Measurements from ENCODE around the gene TEX35. TPM values are rescaled to one million over a fixed set of nuclear protein-coding genes. Genes with fewer than 3 reads are reported as not detected.

TEX35 gene
- total RNA-seq, 2 donors from 2014 or later, result not detected

DNA sequence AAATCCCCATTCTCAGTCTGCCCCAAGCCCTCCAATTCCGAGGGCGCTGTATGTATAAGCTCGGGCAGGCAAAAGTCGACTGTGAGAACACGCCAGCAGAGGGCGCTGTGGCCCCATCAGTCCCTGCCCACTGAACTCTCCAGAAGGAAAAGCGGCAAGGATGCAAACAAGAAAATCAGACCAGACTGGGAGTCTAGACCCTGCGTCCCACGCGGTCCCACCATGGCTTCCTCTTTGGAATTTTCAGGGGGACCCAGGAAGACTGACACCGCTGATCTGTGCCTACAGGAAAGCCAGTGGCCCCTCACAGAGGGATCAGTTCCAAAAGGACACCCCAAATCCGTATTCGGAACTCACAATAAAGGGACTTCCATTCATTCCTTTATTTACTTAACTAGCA lies 19.5 kb downstream of the TEX35 start:
- H3K27me3 Mint-ChIP-seq (ENCODE audit: low read depth), result no peaks in the 10 kb centered on the region
- no peaks in the 10 kb centered on the region for H3K36me3 Mint-ChIP-seq (ENCODE audit: insufficient read depth in 2 of 2)
- ATAC-seq (replicated peaks in 1 of 2) (peak; percentile 84 to 87), DNase-seq (peak; percentile 70 to 77)
- H3K4me1 Mint-ChIP-seq (ENCODE audit: low read depth), result no peaks in the 10 kb centered on the region
- H3K27ac Mint-ChIP-seq, result no peak overlapping the region
- no peak overlapping the region for H3K4me3 Mint-ChIP-seq
- no peaks in the 10 kb centered on the region for H3K9me3 Mint-ChIP-seq

DNA sequence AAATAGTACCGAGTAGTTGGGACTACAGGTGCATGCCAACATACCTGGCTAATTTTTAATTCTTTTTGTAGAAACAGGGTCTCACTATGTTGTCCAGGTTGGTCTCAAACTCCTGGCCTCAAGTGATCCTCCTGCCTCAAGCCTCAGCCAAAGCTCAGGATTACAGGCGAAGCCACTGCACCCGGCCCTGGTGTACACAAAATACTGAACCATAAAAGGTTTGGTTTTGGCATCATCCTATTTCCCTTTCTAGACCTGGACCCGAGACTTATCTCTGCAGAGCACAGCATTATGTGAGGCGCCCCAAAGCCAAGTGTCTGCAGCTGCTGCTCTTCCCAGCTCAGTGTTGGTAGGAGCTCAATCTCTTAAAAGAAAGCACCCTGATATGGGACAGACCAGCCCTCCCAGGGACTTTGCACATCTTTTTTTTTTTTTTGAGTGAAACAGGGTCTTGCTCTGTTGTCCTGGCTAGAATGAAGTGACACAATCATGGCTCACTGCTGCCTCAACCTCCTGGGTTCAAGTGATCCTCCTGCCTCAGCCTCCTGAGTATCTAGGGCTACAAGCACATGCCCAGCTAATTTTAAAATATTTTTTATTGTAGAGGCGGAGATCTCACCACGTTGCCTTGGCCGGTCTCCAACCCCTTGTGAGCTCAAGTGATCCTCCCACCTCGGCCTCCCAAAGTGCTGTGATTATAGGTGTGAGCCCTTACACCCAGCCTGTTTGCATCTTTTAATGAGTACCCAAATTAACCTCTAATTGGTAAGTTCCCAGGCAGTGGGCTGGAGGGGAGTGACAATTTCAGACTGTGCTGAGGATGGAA lies 20.4 kb downstream of the TEX35 start:
- ATAC-seq (replicated peaks in 1 of 2) (no peak), DNase-seq (no peak)
- Mint-ChIP-seq H3K27me3 (ENCODE audit: low read depth) (no peaks in the 10 kb centered on the region), H3K4me3 (no peak overlapping the region), H3K9me3 (no peaks in the 10 kb centered on the region), H3K36me3 (ENCODE audit: insufficient read depth in 2 of 2) (no peaks in the 10 kb centered on the region), H3K4me1 (ENCODE audit: low read depth) (no peaks in the 10 kb centered on the region), H3K27ac (no peak overlapping the region)

DNA sequence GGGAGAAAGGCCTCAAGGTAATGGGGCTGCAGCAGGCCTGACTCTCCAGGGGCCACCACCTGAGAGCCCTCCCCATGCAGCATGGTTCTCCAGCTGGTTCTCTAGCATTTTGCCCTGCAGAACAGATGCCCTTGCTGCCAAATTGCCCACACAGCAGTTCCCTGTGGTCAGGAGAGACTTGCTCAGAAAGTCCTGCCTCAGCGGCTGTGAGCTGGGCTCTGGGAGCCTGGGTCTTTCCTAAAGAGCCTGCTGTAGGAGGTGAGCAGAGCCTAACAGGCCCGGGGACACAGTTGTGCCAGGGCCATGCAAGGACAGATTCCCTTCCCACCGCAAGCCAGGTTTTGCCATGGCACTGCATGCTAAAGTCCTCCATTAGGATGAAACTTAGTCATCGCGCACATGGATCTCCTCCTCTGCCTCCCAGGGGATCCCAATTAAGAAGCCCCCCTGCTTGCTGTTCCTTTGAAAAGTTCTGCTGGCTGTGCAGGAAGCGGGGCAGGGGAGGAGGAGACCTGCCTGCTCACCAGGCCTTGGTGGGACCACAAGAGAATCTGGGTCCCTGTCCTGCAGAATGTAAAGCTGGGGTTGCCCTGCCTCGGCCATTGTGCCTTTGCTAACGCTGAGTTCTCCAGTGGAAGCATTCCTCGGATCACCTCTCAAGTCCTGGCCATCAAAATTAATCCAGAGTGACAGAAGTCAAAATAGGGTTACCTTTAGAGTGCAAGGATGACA lies 21.4 kb downstream of the TEX35 start:
- Mint-ChIP-seq H3K36me3 (ENCODE audit: insufficient read depth in 2 of 2) (no peaks in the 10 kb centered on the region), H3K27me3 (ENCODE audit: low read depth) (no peaks in the 10 kb centered on the region), H3K27ac (no peak overlapping the region), H3K4me3 (no peak overlapping the region), H3K9me3 (no peaks in the 10 kb centered on the region), H3K4me1 (ENCODE audit: low read depth) (no peaks in the 10 kb centered on the region)
- DNase-seq (no peak), ATAC-seq (replicated peaks in 1 of 2) (no peak)

DNA sequence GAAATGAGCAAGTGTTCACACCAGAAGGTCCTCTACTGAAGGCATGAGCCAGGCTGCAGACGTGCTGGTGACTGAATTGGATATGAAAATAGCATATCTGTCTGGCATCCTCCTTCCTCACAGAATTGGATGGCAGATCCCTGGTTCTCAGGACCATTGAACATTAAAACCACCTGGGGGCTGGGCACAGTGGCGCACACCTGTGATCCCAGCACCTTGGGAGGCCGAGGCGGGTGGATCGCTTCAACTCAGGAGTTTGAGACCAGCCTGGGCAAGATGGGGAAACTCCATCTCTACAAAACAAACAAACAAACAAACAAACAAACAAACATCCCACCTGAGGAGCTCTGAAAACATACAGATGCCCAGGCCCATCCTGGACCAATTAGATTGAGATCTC lies 23.4 kb downstream of the TEX35 start:
- no peaks in the 10 kb centered on the region for H3K9me3 Mint-ChIP-seq
- DNase-seq (no peak), ATAC-seq (replicated peaks in 1 of 2) (no peak)
- H3K4me1 Mint-ChIP-seq (ENCODE audit: low read depth), result no peaks in the 10 kb centered on the region
- H3K27me3 Mint-ChIP-seq (ENCODE audit: low read depth), result no peaks in the 10 kb centered on the region
- no peak overlapping the region for H3K27ac Mint-ChIP-seq
- no peaks in the 10 kb centered on the region for H3K36me3 Mint-ChIP-seq (ENCODE audit: insufficient read depth in 2 of 2)
- no peak overlapping the region for H3K4me3 Mint-ChIP-seq

DNA sequence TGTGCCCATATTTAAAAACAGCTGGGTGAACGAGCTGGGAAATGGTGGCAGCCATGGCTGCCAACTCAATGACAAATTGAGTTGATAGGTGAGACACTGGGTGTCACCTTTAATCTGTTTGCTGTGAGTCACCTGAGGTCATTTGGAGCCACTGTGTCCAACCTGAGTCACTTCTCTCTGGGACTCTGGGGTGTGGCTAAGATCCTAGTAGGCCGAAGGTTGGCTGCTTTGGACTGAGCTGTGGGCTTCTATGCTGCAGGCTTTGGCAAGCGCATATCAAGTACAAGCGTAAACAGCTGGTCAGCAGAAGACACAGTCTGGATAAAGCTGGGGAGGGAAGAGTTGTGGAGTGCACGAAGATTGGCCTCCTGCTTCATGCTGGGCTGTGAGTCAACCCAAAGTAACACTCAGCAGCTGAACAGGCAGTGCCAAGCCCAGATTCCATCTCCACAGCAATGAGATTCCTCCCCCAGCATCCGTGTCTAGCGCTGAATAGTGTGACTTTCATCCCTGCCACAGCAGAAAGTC lies 24.0 kb downstream of the TEX35 start:
- Mint-ChIP-seq H3K4me1 (ENCODE audit: low read depth) (no peaks in the 10 kb centered on the region), H3K36me3 (ENCODE audit: insufficient read depth in 2 of 2) (no peaks in the 10 kb centered on the region), H3K9me3 (no peaks in the 10 kb centered on the region), H3K27me3 (ENCODE audit: low read depth) (no peaks in the 10 kb centered on the region), H3K27ac (no peak overlapping the region), H3K4me3 (no peak overlapping the region)
- ATAC-seq (replicated peaks in 1 of 2) (peak in 1 of 2 donors; percentile 29), DNase-seq (no peak)

DNA sequence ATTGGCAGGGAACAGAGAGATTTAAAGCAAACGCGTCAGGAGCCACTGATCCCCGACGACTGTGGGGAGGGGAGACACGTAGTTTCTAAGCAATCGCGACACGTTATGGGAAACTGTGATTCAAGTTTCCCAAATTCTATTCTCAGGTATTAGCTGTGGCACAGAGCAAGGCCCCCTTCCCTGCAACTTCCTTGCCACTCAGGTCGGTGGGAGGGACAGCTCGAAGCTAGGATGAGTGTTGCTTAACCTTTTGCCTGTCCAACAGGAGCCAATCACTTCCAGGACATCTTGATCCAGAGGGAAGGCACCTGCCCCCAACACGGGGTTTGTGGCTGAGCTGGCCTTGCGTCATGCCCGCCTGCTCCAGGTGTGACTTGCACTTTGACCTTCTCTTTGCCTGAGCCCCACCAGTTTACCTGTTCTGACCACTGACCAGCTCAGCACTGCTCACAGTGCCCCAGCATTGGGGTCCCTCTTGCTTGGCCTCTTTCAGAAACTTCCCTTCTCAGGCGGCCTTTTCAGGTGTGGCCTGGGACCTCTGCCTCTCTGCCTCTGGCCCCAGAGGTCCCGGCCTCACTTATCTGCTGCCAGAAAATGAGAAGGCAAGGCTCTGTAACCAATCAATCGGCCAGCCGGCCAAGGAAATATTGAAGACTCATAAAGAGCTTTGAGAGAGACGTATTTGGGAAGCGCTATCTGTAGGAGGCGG lies 24.6 kb downstream of the TEX35 start:
- Mint-ChIP-seq H3K27me3 (ENCODE audit: low read depth) (no peaks in the 10 kb centered on the region), H3K4me3 (no peak overlapping the region), H3K36me3 (ENCODE audit: insufficient read depth in 2 of 2) (no peaks in the 10 kb centered on the region), H3K9me3 (no peaks in the 10 kb centered on the region), H3K4me1 (ENCODE audit: low read depth) (no peaks in the 10 kb centered on the region), H3K27ac (no peak overlapping the region)
- ATAC-seq (replicated peaks in 1 of 2) (no peak), DNase-seq (no peak)

DNA sequence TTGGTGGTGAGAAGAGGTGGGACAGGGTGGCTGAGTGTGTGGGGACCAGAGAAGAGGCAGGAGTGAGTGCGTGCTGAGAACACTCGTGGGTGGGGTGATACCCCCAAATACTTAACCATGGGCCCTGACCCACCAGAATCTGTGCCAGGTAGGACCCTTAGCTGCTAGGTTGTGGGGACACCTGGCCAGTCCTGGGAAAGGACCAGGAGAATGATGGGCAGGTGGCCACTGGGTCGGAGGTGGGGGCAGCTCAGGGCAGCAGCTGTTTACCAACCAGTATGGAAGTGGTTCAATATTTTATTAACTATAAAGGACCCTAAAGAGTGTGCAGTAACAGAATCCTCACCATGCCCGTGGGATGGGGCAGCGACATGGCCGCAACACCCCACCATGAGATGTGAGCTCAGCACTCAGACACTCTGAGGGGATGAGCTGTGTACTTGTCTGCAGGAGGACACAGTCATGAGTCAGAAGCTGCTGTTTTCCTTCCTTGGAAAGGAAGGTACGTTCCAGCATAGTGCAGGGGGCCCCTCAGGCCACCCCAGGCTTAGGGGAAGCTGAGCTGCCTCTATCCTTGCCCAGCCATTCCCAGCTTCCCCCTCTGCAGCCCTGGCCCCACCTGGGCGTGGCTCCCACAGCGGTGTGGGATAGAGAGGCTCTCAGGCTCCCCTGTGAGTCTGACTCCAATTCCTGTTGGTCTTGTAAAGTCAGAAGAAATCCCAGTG lies 25.4 kb downstream of the TEX35 start:
- Mint-ChIP-seq H3K36me3 (ENCODE audit: insufficient read depth in 2 of 2) (no peaks in the 10 kb centered on the region), H3K27me3 (ENCODE audit: low read depth) (no peaks in the 10 kb centered on the region), H3K4me3 (no peak overlapping the region), H3K4me1 (ENCODE audit: low read depth) (peaks cover 3% of the 10 kb centered on the region), H3K9me3 (no peaks in the 10 kb centered on the region), H3K27ac (no peak overlapping the region)
- no peak for ATAC-seq (replicated peaks in 1 of 2)
- no peak for DNase-seq

DNA sequence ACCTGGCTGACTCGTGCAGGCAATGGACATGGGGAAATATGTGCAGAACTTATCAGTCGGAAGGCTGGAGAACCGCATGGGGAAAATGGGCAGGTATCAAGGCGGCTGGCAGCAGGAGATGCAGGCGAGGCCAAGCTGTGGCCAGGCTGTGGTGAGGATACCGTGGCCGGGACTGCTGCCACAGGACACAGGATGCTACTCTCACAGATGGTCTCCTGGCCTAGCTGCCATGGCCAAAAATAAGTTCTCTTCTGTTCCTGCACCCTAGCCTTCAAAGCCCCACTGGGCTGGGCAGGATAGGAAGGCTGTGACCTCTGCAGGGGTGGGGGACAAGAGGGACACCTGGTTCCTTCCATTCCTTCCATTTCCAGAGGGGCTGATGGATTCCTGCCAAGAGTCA lies 26.4 kb downstream of the TEX35 start:
- no peaks in the 10 kb centered on the region for H3K36me3 Mint-ChIP-seq (ENCODE audit: insufficient read depth in 2 of 2)
- peaks cover 5% of the 10 kb centered on the region for H3K4me1 Mint-ChIP-seq (ENCODE audit: low read depth)
- ATAC-seq (replicated peaks in 1 of 2) (no peak), DNase-seq (no peak)
- no peak overlapping the region for H3K4me3 Mint-ChIP-seq
- H3K9me3 Mint-ChIP-seq, result no peaks in the 10 kb centered on the region
- H3K27ac Mint-ChIP-seq, result no peak overlapping the region
- no peaks in the 10 kb centered on the region for H3K27me3 Mint-ChIP-seq (ENCODE audit: low read depth)

DNA sequence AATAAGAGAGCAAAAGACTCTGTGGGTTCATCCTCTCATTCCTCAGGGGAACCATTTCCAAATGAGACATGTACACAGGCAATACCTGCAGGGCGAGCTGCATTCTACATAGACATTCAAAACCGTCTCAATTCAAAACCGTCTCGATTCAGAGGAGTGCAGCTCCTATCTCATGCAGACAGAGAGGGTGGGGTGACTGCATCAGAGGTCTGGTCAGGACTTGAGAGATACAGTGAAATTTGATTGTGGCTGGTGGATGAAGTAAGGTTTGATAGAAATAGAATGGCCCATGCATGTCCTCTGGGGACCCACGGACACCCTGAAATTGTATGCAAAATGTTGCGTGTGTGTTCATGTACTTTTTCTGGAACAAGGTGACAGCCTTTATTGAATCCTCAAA lies 27.3 kb downstream of the TEX35 start:
- DNase-seq, result no peak
- H3K4me3 Mint-ChIP-seq, result no peak overlapping the region
- H3K36me3 Mint-ChIP-seq (ENCODE audit: insufficient read depth in 2 of 2), result no peaks in the 10 kb centered on the region
- no peaks in the 10 kb centered on the region for H3K9me3 Mint-ChIP-seq
- H3K27ac Mint-ChIP-seq, result no peak overlapping the region
- peaks cover 5% of the 10 kb centered on the region for H3K4me1 Mint-ChIP-seq (ENCODE audit: low read depth)
- H3K27me3 Mint-ChIP-seq (ENCODE audit: low read depth), result no peaks in the 10 kb centered on the region
- ATAC-seq (replicated peaks in 1 of 2), result no peak

DNA sequence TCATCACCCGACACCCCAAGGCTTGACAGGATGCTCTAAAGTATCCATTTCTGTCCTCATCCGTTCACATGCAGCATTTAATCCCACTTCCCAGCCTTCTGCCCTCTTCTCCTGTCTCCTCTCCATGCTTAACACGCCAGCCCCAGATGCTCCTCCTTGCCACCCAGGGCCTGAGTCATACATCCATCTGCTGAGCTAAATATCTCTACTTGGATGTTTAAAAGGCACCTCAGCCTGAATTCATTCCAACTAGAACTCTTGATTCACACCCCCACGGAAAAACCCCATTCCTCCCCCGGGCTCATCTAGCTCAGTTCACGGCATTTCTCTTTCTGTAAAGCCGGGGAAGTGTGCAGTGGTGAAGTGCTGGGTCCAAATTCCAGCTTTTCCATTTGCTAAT lies 27.7 kb downstream of the TEX35 start:
- Mint-ChIP-seq H3K4me3 (no peak overlapping the region), H3K27me3 (ENCODE audit: low read depth) (no peaks in the 10 kb centered on the region), H3K4me1 (ENCODE audit: low read depth) (peaks cover 5% of the 10 kb centered on the region), H3K9me3 (no peaks in the 10 kb centered on the region), H3K36me3 (ENCODE audit: insufficient read depth in 2 of 2) (no peaks in the 10 kb centered on the region), H3K27ac (no peak overlapping the region)
- ATAC-seq (replicated peaks in 1 of 2) (no peak), DNase-seq (no peak)

DNA sequence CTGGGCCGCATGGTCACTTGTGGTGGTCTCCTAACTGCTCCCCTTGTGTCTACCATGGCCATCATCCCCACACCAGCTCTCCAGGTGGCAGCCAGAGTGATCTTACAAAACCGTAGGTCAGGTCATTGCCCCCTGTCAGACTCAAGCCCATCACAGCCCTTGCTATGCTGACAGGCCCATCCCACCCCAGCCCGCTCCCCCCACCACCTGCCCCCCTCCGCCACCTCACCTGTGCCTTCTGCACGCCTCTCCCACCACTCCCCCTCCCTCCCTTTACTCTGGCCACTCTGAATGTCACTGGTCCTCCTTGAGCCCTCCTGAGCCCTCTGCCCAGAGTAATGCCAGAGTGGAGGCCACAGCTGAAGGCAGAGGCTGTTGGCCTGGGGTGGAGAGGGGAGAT lies 28.5 kb downstream of the TEX35 start:
- no peaks in the 10 kb centered on the region for H3K27me3 Mint-ChIP-seq (ENCODE audit: low read depth)
- peaks cover 5% of the 10 kb centered on the region for H3K4me1 Mint-ChIP-seq (ENCODE audit: low read depth)
- H3K9me3 Mint-ChIP-seq, result no peaks in the 10 kb centered on the region
- H3K4me3 Mint-ChIP-seq, result peak overlapping the region; percentile 92 to 94
- no peak overlapping the region for H3K27ac Mint-ChIP-seq
- DNase-seq (no peak), ATAC-seq (replicated peaks in 1 of 2) (no peak)
- no peaks in the 10 kb centered on the region for H3K36me3 Mint-ChIP-seq (ENCODE audit: insufficient read depth in 2 of 2)

DNA sequence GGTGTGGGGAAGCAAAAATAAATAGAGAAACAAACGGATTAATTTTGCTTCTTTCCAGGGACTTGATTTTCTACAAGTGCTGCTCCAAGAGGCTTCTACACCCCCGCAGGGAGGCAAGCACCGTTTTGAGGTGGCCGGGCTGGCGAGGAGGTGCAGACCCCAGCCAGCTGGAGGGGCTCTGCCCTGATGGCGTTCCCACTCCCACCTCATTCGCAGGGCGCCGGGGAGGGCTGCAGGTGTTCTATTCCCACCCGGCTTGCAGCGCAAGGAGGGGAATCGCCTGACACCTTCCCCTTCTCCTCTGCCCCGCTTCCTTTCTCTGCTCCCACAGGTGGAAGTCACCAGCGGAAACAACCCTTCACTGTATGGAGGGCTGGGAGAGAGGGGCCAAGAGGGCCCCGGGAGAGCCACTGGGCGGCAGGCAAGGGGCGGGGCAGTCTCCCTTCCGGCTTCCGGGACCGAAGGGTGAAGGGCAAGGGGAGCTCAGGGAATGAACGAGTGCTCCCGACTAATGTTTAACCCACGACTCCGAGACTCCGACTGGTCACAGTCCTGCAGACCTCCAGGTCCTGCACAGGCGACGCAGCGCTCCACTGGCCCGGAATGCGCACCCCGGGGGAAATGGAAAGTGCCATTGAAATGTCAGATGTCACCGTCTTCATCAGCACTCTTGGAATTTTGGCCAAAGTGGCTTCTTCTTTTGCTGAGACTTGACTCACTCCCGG lies 29.1 kb downstream of the TEX35 start:
- H3K27ac Mint-ChIP-seq, result peak overlapping the region; percentile 82
- H3K4me1 Mint-ChIP-seq (ENCODE audit: low read depth), result peaks cover 5% of the 10 kb centered on the region
- H3K4me3 Mint-ChIP-seq, result peak overlapping the region; percentile 92 to 94
- no peaks in the 10 kb centered on the region for H3K27me3 Mint-ChIP-seq (ENCODE audit: low read depth)
- DNase-seq (peak; percentile 65 to 71), ATAC-seq (replicated peaks in 1 of 2) (peak; percentile 70 to 78)
- no peaks in the 10 kb centered on the region for H3K36me3 Mint-ChIP-seq (ENCODE audit: insufficient read depth in 2 of 2)
- H3K9me3 Mint-ChIP-seq, result no peaks in the 10 kb centered on the region
